GM19468 (cell line): Measurements from ENCODE around the gene ABCD3.
A peak's percentile ranks its signal among the peaks of the same experiment; 100 is the strongest.
"Not testable (repeated sequence)": the region's sequence is repeated elsewhere in the genome, so short reads cannot be mapped to it uniquely, and the experiment has no call there.

ENCODE experiments used
- ATAC-seq: cut with Tn5 transposase; IDR thresholded peaks from one replicate; pipeline ENCODE4 v1.9.1; 2021; ENCODE audit warnings: mild to moderate bottlenecking, moderate library complexity, moderate number of reproducible peaks; ENCODE audit not compliant: unreplicated experiment; ENCODE audit errors: extremely low read depth

The ABCD3 gene

DNA sequence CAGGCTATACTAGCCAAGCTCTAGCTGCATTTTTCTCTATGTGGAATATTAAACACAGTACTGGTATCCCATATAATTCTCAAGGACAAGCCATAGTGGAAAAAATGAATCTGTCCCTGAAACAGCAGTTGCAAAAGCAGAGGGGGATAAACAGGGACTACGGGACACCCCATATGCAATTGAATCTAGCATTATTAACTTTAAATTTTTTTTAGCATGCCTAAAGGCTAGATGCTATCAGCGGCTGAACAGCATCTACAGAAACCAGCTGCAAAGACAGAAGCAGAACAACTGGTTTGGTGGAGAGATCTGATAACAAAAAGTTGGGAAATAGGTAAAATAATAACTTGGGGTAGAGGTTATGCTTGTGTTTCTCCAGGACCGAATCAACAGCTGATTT, 30.6 kb downstream of the ABCD3 start:
- not testable (repeated sequence) for ATAC-seq

GRCh38 chr1:94456736-94457135, 38.5 kb downstream of the ABCD3 start:
- no peak for ATAC-seq

GRCh38 chr1:94462606-94463005, 44.4 kb downstream of the ABCD3 start:
- no peak for ATAC-seq

DNA sequence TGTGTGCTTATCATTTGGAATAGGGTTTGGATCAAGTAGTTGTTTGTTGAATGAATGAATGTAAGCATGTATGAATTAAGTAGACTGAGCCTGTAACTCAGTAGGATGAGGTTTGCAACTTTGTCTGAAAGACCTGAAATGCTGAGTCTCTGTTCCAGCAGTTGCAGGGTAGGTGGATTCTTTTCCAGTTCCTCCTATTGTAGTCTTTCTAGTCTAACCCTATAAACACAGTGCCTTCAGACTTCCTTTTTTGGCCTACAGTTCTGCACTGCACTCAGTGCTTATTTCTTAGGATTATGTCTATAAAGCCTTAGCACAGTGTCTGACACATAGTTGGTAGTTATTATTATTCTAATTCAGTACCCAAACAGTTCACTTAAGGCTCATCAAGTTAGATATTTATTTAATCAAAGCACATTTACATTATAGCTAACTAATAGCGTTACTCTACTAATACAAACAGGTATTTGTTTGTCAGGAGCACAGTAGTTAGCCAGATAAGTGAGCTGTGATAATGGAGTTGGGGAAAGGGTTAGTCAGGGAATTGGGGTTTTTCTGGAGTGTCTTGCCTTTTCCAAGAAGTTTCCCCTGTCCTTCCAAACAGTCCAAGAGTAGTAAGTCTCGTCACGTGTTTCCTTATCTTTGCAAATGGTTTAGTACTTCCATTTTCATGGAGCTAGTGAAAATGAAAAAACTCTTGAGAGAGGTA, 45.0 kb downstream of the ABCD3 start:
- no peak for ATAC-seq

- ATAC-seq: no peak
These were observed 45.7 kb downstream of the ABCD3 start for GRCh38 chr1:94463765-94464330.

DNA sequence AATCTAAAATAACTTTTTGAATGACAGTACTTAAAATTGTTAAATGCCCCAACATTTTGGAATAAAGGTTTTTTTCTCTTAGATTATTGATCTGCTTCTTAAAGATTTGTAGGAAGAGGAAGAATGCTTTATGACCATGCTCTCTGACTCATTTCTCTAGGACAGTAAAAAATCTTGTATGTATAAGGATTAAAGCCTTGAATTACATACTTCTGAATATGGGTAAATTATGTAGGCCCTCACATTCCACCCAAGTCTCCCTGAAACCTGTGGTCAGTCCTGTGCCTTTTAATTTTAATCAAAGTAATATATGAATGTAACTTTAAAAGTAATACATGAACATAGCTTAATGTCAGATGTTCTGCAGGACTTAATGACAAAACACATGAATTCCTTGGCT, 50.5 kb downstream of the ABCD3 start:
- ATAC-seq: no peak

GRCh38 chr1:94471271-94471670, 53.1 kb downstream of the ABCD3 start:
- no peak for ATAC-seq

DNA sequence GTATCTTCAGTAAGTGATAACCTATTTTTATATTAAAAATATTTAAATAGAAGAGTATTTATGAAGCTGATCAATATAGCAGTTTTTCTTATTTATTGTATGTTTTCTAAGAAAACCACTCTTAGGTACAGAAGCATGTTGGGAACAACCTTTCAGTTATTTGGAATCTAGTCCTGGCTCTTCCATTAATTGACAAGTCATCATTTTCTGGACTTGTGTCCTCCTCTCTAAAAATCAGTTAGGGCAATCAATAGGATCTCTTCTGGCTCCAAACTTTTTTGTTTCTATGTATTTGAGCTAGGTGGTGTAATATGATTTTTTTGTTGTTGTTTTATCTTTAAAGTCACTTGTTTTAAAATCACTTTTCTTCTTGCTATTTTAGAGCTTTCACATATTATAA, 57.0 kb downstream of the ABCD3 start:
- no peak for ATAC-seq

GRCh38 chr1:94479682-94480081, 61.5 kb downstream of the ABCD3 start:
- no peak for ATAC-seq

DNA sequence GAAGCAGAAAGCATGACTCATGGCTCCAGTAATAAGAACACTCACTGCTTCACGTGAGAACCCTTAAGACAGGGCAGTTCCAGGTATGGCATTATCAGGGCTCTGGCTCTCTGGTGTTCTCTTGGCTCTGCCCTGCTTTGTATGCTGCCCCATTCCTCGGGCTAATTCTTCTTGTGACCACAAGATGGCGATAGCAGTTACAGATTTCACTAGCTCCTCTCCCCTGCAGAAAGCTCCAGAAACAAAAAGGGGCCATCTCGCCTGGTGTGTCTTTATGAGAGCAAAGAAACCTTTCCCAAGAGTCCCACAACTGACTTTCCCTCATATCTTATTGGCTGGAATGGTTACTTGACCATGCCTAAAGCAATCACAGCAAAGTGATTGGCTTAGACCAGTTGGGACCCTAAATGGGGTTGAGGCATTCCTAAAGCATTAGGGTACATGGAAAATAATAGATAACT, 63.3 kb downstream of the ABCD3 start:
- peak; percentile 63 for ATAC-seq

GRCh38 chr1:94486990-94487389, 68.8 kb downstream of the ABCD3 start:
- no peak for ATAC-seq

GRCh38 chr1:94490556-94490955, 72.4 kb downstream of the ABCD3 start:
- ATAC-seq: no peak

GRCh38 chr1:94496076-94496755, 78.0 kb downstream of the ABCD3 start:
- no peak for ATAC-seq

- ATAC-seq: no peak
These were observed 83.2 kb downstream of the ABCD3 start for GRCh38 chr1:94501426-94501825.

DNA sequence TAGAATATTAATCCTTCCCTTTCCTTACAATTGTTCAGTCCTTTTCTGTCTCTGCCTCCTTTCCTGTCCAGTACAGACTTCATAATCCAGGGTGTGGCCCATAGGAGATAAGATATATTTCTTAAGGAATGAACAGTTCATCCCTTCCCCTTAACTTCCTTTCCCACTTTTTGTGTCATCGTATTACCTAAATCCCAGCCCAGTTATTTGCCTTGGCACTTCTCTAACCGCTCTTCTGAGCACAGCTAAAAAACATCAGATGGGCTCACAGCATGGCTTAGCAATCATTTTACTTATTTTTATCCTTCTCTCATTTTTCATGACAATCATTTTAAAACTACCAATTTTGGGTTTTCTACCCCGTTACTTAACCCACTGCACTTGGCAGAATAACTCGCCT, 83.7 kb downstream of the ABCD3 start:
- no peak for ATAC-seq

- ATAC-seq: no peak
These were observed 85.0 kb downstream of the ABCD3 start for GRCh38 chr1:94503153-94503552.

- no peak for ATAC-seq
These were observed 86.4 kb downstream of the ABCD3 start for GRCh38 chr1:94504601-94505000.

GRCh38 chr1:94512816-94513215, 94.6 kb downstream of the ABCD3 start:
- ATAC-seq: no peak

- no peak for ATAC-seq
These were observed 96.0 kb downstream of the ABCD3 start for GRCh38 chr1:94514095-94514727.

- no peak for ATAC-seq
These were observed 97.2 kb downstream of the ABCD3 start for GRCh38 chr1:94515296-94515947.

DNA sequence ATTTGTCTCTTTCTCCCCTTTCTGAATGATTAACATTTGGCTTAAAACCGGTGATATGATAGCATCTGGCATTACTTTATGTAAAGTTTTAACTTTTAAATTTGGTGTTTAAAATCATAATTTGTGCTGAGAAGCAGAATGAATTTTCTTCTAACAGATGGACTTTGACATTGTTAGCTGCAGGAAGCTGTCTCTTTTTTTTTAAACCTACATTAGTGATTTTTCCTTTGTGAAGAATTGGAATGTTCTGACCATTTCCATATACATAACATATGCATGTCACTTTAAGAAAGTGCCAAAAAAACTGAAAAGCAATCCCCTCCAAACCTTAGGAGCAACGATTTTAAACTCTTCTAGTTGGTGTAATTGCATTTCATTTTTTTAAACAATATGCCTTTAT, 101.2 kb downstream of the ABCD3 start:
- no peak for ATAC-seq
